H1 (cell line): ENCODE results near the gene TSC22D1. TPM values are rescaled to one million over a fixed set of nuclear protein-coding genes. Genes with fewer than 3 reads are reported as not detected.

Experiments used
- CTCF ChIA-PET: fragments of 300-600 bp; sonication (Branson Sonifier 250); formaldehyde crosslinking; loops from one replicate; lab custom pipeline; 2021; ENCODE audit not compliant: partially characterized antibody; lab: Charles Lee
- POLR2A ChIA-PET: fragments of 300-600 bp; sonication (Branson Sonifier 250); formaldehyde crosslinking; loops from one replicate; lab custom pipeline; 2021; ENCODE audit warnings: inconsistent platforms; ENCODE audit not compliant: partially characterized antibody; lab: Charles Lee
- DNase-seq, 2 experiments: peaks; one replicate each; pipeline versions ENCODE4 v3.0.0 to v3.0.0-alpha.2; 2010 to 2022; ENCODE audit warnings: low spot score in 2 of 2, low read depth in 1 of 2, mixed read lengths in 1 of 2
- FAIRE-seq: peaks from 2 replicates; lab custom pipeline; 2011; peaks lifted over from hg19 to GRCh38; lab: Jason Lieb, UNC
- H2AFZ ChIP-seq: 2 replicates; pipeline ENCODE4 v1.8.1; 2012; ENCODE audit warnings: low read length, inconsistent platforms
- H2AK5ac ChIP-seq: 2 replicates; pipeline ENCODE4 v1.6.1; 2013; ENCODE audit warnings: low read depth, low read length
- H2BK120ac ChIP-seq: replicated peaks from 2 replicates; pipeline ENCODE3; 2013; ENCODE audit warnings: low read depth, low read length, inconsistent platforms
- H2BK12ac ChIP-seq: 2 replicates; pipeline ENCODE4 v1.6.1; 2013; ENCODE audit warnings: low read depth, low read length
- H2BK15ac ChIP-seq: 2 replicates; pipeline ENCODE4 v1.6.1; 2013; ENCODE audit warnings: low read length
- H2BK20ac ChIP-seq: 2 replicates; pipeline ENCODE4 v1.6.1; 2013; ENCODE audit warnings: low read length
- H2BK5ac ChIP-seq: 2 replicates; pipeline ENCODE4 v1.6.1; 2013; ENCODE audit warnings: low read depth, low read length
- H3K14ac ChIP-seq: 2 replicates; pipeline ENCODE4 v1.6.1; 2013; ENCODE audit warnings: inconsistent platforms; ENCODE audit not compliant: insufficient read length
- H3K18ac ChIP-seq: 2 replicates; pipeline ENCODE4 v1.6.1; 2013; ENCODE audit warnings: low read length; ENCODE audit errors: extremely low read depth
- H3K23ac ChIP-seq: 2 replicates; pipeline ENCODE4 v1.6.1; 2013; ENCODE audit warnings: inconsistent platforms; ENCODE audit not compliant: insufficient read length
- H3K23me2 ChIP-seq: 2 replicates; pipeline ENCODE4 v1.6.1; 2013; ENCODE audit warnings: low read depth, low read length
- H3K27ac ChIP-seq: 2 replicates; pipeline ENCODE4 v1.6.1; 2011; ENCODE audit warnings: low read depth, low read length, inconsistent platforms
- H3K27me3 ChIP-seq, 4 experiments: replicated peaks in 1 of 4; 1 replicate in 1 of 4; 2 replicates in 3 of 4; pipeline versions ENCODE4 v1.6.1 to v1.8.1; 2011 to 2013; ENCODE audit warnings: low read length in 3 of 4, mild to moderate bottlenecking in 3 of 4, inconsistent platforms in 2 of 4, mixed read lengths in 2 of 4, moderate library complexity in 1 of 4; ENCODE audit not compliant: control insufficient read depth in 3 of 4, insufficient read depth in 3 of 4; ENCODE audit errors: extremely low read depth in 1 of 4
- H3K36me3 ChIP-seq, 4 experiments: 2 replicates each; pipeline versions ENCODE4 v1.6.1 to v1.8.1; 2011 to 2013; ENCODE audit warnings: mild to moderate bottlenecking in 4 of 4, low read length in 3 of 4, moderate library complexity in 2 of 4, control low read depth in 1 of 4, inconsistent platforms in 1 of 4; ENCODE audit not compliant: insufficient read depth in 4 of 4, control insufficient read depth in 2 of 4
- H3K4ac ChIP-seq: replicated peaks from 2 replicates; pipeline ENCODE3; 2013; ENCODE audit warnings: low read length, low read depth, mixed read lengths, inconsistent platforms; ENCODE audit not compliant: insufficient read length
- H3K4me1 ChIP-seq, 4 experiments: replicated peaks in 1 of 4; 1 replicate in 1 of 4; 2 replicates in 3 of 4; pipeline versions ENCODE4 v1.6.1 to v1.8.1; 2011 to 2013; ENCODE audit warnings: low read length in 3 of 4, inconsistent platforms in 2 of 4, mixed read lengths in 1 of 4; ENCODE audit not compliant: insufficient read depth in 4 of 4, control insufficient read depth in 3 of 4
- H3K4me2 ChIP-seq, 2 experiments: 2 replicates each; pipeline versions ENCODE4 v1.6.1 to v1.8.1; 2011 to 2013; ENCODE audit warnings: low read depth in 2 of 2, low read length in 2 of 2, control low read depth in 1 of 2, inconsistent platforms in 1 of 2, mild to moderate bottlenecking in 1 of 2; ENCODE audit not compliant: insufficient read depth in 1 of 2
- H3K4me3 ChIP-seq, 4 experiments: fragments of 200-600, 300-600 bp in 1 of 4; sonication (generic), shearing (Covaris generic), sonication (Bioruptor Twin) in 1 of 4; 2 replicates each; pipeline versions ENCODE4 v1.5.1 to v1.8.1; 2011 to 2016; ENCODE audit warnings: low read length in 4 of 4, low read depth in 3 of 4, control low read depth in 2 of 4, inconsistent platforms in 2 of 4, mild to moderate bottlenecking in 2 of 4, mixed read lengths in 1 of 4, moderate library complexity in 1 of 4; ENCODE audit not compliant: insufficient read depth in 2 of 4; ENCODE audit errors: extremely low read depth in 1 of 4
- H3K56ac ChIP-seq: replicated peaks from 2 replicates; pipeline ENCODE3; 2013; ENCODE audit warnings: low read depth, mild to moderate bottlenecking, mixed read lengths, low read length, inconsistent platforms; ENCODE audit not compliant: insufficient read length
- H3K79me1 ChIP-seq: 2 replicates; pipeline ENCODE4 v1.6.1; 2013; ENCODE audit warnings: low read depth, low read length, control low read depth
- H3K79me2 ChIP-seq, 2 experiments: 2 replicates each; pipeline versions ENCODE4 v1.6.1 to v1.8.1; 2012 to 2013; ENCODE audit warnings: low read length in 2 of 2, mild to moderate bottlenecking in 2 of 2, inconsistent platforms in 1 of 2; ENCODE audit not compliant: insufficient read depth in 2 of 2, control insufficient read depth in 1 of 2
- H3K9ac ChIP-seq, 4 experiments: replicated peaks in 1 of 4; 1 replicate in 1 of 4; 2 replicates in 3 of 4; pipeline versions ENCODE4 v1.6.1 to v1.8.1; 2011 to 2013; ENCODE audit warnings: low read depth in 3 of 4, low read length in 3 of 4, control low read depth in 2 of 4, mild to moderate bottlenecking in 2 of 4, moderate library complexity in 2 of 4, inconsistent platforms in 1 of 4; ENCODE audit errors: extremely low read depth in 1 of 4
- H3K9me3 ChIP-seq, 2 experiments: 2 replicates each; pipeline versions ENCODE4 v1.6.1 to v1.8.1; 2012 to 2013; ENCODE audit warnings: mild to moderate bottlenecking in 2 of 2, moderate library complexity in 2 of 2, control low read depth in 1 of 2, inconsistent platforms in 1 of 2, low read depth in 1 of 2, low read length in 1 of 2, mixed read lengths in 1 of 2; ENCODE audit not compliant: insufficient read depth in 2 of 2
- H4K20me1 ChIP-seq, 2 experiments: replicated peaks in 1 of 2; 2 replicates each; pipeline versions ENCODE3 to v1.8.1; 2011 to 2013; ENCODE audit warnings: inconsistent platforms in 2 of 2, low read length in 2 of 2, mild to moderate bottlenecking in 1 of 2; ENCODE audit not compliant: insufficient read depth in 2 of 2, control insufficient read depth in 1 of 2
- H4K5ac ChIP-seq: 2 replicates; pipeline ENCODE4 v1.6.1; 2013; ENCODE audit warnings: low read length, low read depth, mixed read lengths, inconsistent platforms; ENCODE audit not compliant: insufficient read length
- H4K8ac ChIP-seq: 2 replicates; pipeline ENCODE4 v1.8.0; 2013; ENCODE audit warnings: mild to moderate bottlenecking, moderate library complexity, low read length, inconsistent platforms; ENCODE audit not compliant: insufficient read depth; ENCODE audit errors: extremely low read depth
- H4K91ac ChIP-seq: replicated peaks from 2 replicates; pipeline ENCODE3; 2013; ENCODE audit warnings: low read length, mixed read lengths, inconsistent platforms; ENCODE audit not compliant: insufficient read length
- CBX5 ChIP-seq: fragments of 300-800, 300-1000 bp; sonication (generic); IDR thresholded peaks from 2 replicates; pipeline ENCODE4 v1.7.1; 2016; ENCODE audit warnings: antibody characterized with exemption, low read length, low read depth
- CEBPB ChIP-seq: IDR thresholded peaks from 2 replicates; pipeline ENCODE4 v1.6.1; 2012; ENCODE audit warnings: low read depth, low read length
- CTBP2 ChIP-seq: IDR thresholded peaks from 2 replicates; pipeline ENCODE4 v1.7.0; 2011; ENCODE audit warnings: borderline replicate concordance, mild to moderate bottlenecking, moderate library complexity, mixed read lengths, low read length; ENCODE audit not compliant: insufficient read depth, insufficient read length
- EGR1 ChIP-seq: IDR thresholded peaks from 2 replicates; pipeline ENCODE4 v1.6.1; 2011; ENCODE audit warnings: low read depth, low read length, borderline replicate concordance
- HDAC2 ChIP-seq, 2 experiments: fragments of 300-600 bp in 1 of 2; sonication (generic) in 1 of 2; IDR thresholded peaks; 2 replicates each; pipeline ENCODE4 v1.6.1; 2011 to 2012; ENCODE audit warnings: low read depth in 2 of 2, low read length in 2 of 2, mild to moderate bottlenecking in 2 of 2, moderate library complexity in 2 of 2, borderline replicate concordance in 1 of 2, inconsistent platforms in 1 of 2
- JUND ChIP-seq: IDR thresholded peaks from 2 replicates; pipeline ENCODE4 v1.6.1; 2011; ENCODE audit warnings: mild to moderate bottlenecking, improper control_type of control experiment, low read length
- POLR2A ChIP-seq, 2 experiments: IDR thresholded peaks; 1 replicate in 1 of 2; 2 replicates in 1 of 2; pipeline ENCODE4 v1.6.1; 2011; ENCODE audit warnings: low read depth in 2 of 2, low read length in 2 of 2, mild to moderate bottlenecking in 2 of 2; ENCODE audit errors: control extremely low read depth in 1 of 2
- SIRT6 ChIP-seq: IDR thresholded peaks from one replicate; pipeline ENCODE4 v1.7.1; 2012; ENCODE audit warnings: low read length, inconsistent platforms
- SUZ12 ChIP-seq: fragments of 200-600 bp; sonication (generic); IDR thresholded peaks from 2 replicates; pipeline ENCODE4 v1.6.1; 2012; ENCODE audit warnings: mild to moderate bottlenecking, inconsistent platforms, low read length, moderate library complexity, mixed read lengths
- TBP ChIP-seq: IDR thresholded peaks from 2 replicates; pipeline ENCODE4 v1.6.1; 2011; ENCODE audit warnings: low read depth, low read length, improper control_type of control experiment
- TCF12 ChIP-seq: IDR thresholded peaks from 2 replicates; pipeline ENCODE4 v1.6.1; 2011; ENCODE audit warnings: low read depth, mild to moderate bottlenecking, low read length
- TEAD4 ChIP-seq: IDR thresholded peaks from 2 replicates; pipeline ENCODE4 v1.6.1; 2012; ENCODE audit warnings: low read depth, low read length, inconsistent platforms, mixed read lengths
- polyA plus RNA-seq, 7 experiments: library from polyadenylated mRNA; depleted of rRNA in 3 of 7; stranded (reverse) in 5 of 7; unstranded in 2 of 7; fragments of >200 nt in 5 of 7; fragments of 200-250 nt in 2 of 7; gene quantifications; 1 replicate in 5 of 7; 2 replicates in 1 of 7; 4 replicates in 1 of 7; pipeline versions ENCODE4 v1.2.1 to v1.2.3, GENCODE V29; 2011 to 2013; ENCODE audit warnings: missing spikeins in 2 of 7, mixed read lengths in 2 of 7
- total RNA-seq: library from RNA; stranded (reverse); fragmentation: NEBNext Ultra II Directional; extraction: Animal tissue kit (Norgen Biotek cat#: 25700); gene quantifications from 2 replicates; pipeline ENCODE4 v1.2.1, GENCODE V29; 2021
- TF ChIP-seq, protein P1 (sequence below): IDR thresholded peaks from 2 replicates; pipeline ENCODE4 v1.6.1; 2011; ENCODE audit warnings: low read length, improper control_type of control experiment
- TF ChIP-seq, protein P2 (sequence below): IDR thresholded peaks from 2 replicates; pipeline ENCODE4 v1.6.1; 2011; ENCODE audit warnings: low read depth, mild to moderate bottlenecking, low read length; ENCODE audit not compliant: insufficient read depth

Gene TSC22D1
- total and polyA plus RNA-seq, 2 of the 8 experiments (the other 6 are each of a cell fraction or from before 2014, with no cell fraction given) = 52.6 to 80.9 TPM

DNA sequence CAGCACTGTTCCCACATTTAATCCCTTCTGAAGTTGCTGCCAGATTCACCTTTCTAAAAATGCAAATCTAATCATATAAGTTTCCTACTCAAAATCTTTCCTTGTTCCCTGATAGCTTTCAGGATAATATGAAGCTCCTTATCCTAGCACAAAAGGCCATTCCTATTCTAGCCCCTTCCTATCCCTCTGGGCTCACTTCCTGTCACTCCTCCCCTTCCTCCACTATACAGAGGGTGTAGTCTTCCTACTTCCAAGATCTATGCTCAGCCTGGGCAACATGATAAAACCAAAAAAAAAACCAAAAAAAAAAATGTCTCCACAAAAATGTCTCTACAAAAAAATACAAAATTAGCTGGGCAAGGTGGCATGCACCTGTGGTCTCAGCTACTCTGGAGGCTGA lies 78.3 kb downstream of the TSC22D1 start:
- H3K56ac ChIP-seq = no peak overlapping the region
- H2BK20ac ChIP-seq = no peak overlapping the region
- no peak overlapping the region for H2AK5ac ChIP-seq
- H3K4me1 ChIP-seq = peaks cover 0 to 8% (median 6%) of the 10 kb centered on the region in 4 experiments; a peak in 4 of 7 replicates
- POLR2A ChIA-PET = interaction anchor here (0.5 to 1.4 kb wide), 5 partner anchors 9 to 379 kb away, joined by 3 to 4 read pairs (median 3); no protein-coding TSS in a partner anchor
- no peaks in the 10 kb centered on the region for H3K27me3 ChIP-seq
- H4K5ac ChIP-seq = no peak overlapping the region
- no peak overlapping the region for H3K18ac ChIP-seq
- H4K91ac ChIP-seq = no peak overlapping the region
- no peaks in the 10 kb centered on the region for H3K79me1 ChIP-seq
- H3K23ac ChIP-seq = no peak overlapping the region
- no peak overlapping the region for H2BK15ac ChIP-seq
- no peak overlapping the region for H3K14ac ChIP-seq
- no peak overlapping the region for H3K4me2 ChIP-seq
- H4K8ac ChIP-seq = no peak overlapping the region
- peaks cover 0 to 49% of the 10 kb centered on the region in 2 experiments; a peak in 2 of 4 replicates for H3K79me2 ChIP-seq
- H3K9ac ChIP-seq = no peak overlapping the region
- H3K9me3 ChIP-seq = no peaks in the 10 kb centered on the region
- no peak overlapping the region for H2BK12ac ChIP-seq
- H3K4me3 ChIP-seq = no peak overlapping the region
- no peaks in the 10 kb centered on the region; a peak in 1 of 8 replicates for H3K36me3 ChIP-seq
- no peak overlapping the region for H2BK120ac ChIP-seq
- CTCF ChIA-PET = interaction anchor here (0.6 to 0.7 kb wide), 2 partner anchors 9 to 280 kb away, joined by 3 read pairs; no protein-coding TSS in a partner anchor
- H2AFZ ChIP-seq = no peak overlapping the region
- no peaks in the 10 kb centered on the region for H4K20me1 ChIP-seq
- DNase-seq (no peak), FAIRE-seq (no peak)
- H3K23me2 ChIP-seq = no peaks in the 10 kb centered on the region; the same call in 1 of the 2 replicates
- no peak overlapping the region for H3K27ac ChIP-seq
- no peak overlapping the region for H3K4ac ChIP-seq
- H2BK5ac ChIP-seq = no peak overlapping the region
- TF ChIP-seq SUZ12 (no peak), SIRT6 (no peak), TCF12 (no peak), CEBPB (no peak), TEAD4 (no peak), HDAC2 (IDR thresholded peaks at IDR 0.05; ENCODE audit: borderline replicate concordance in 1 of 2, low read depth in 2 of 2, low read length in 2 of 2) (no peak), JUND (no peak), CBX5 (no peak), CTBP2 (no peak), POLR2A (IDR thresholded peaks at IDR 0.05; ENCODE audit: control extremely low read depth in 1 of 2, low read depth in 2 of 2, low read length in 2 of 2) (no peak), TBP (no peak), EGR1 (no peak)
- TF ChIP-seq, protein P1, sequence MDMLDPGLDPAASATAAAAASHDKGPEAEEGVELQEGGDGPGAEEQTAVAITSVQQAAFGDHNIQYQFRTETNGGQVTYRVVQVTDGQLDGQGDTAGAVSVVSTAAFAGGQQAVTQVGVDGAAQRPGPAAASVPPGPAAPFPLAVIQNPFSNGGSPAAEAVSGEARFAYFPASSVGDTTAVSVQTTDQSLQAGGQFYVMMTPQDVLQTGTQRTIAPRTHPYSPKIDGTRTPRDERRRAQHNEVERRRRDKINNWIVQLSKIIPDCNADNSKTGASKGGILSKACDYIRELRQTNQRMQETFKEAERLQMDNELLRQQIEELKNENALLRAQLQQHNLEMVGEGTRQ = no peak
- TF ChIP-seq, protein P2, sequence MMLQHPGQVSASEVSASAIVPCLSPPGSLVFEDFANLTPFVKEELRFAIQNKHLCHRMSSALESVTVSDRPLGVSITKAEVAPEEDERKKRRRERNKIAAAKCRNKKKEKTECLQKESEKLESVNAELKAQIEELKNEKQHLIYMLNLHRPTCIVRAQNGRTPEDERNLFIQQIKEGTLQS = no peak
